HepG2 (cell line): Measurements from ENCODE around the gene ELF1. TPM values are rescaled to one million over a fixed set of nuclear protein-coding genes. Genes with fewer than 3 reads are reported as not detected.

Experiments used
- ATAC-seq: fragments of 200-7000 bp; cut with Tn5 transposase; 3 replicates; pipeline ENCODE4 v1.9.1; 2020; ENCODE audit warnings: mild to moderate bottlenecking, moderate library complexity
- BruUV-seq: library from RNA; stranded (reverse); fragments of 400-500 nt; replicated peaks from 2 replicates; lab custom pipeline; 2021; lab: Mats Ljungman, UMichigan
- CTCF ChIA-PET: fragments of 300-600 bp; formaldehyde crosslinking; extraction: SDS; loops from one replicate; lab custom pipeline; 2021; ENCODE audit warnings: low total read pairs, inconsistent platforms, low intra/inter-chr PET ratio; lab: Yijun Ruan, JAX
- POLR2A ChIA-PET: fragments of 350-600 bp; sonication (Branson Sonifier 250); formaldehyde crosslinking; loops from one replicate; lab custom pipeline; 2020; ENCODE audit warnings: antibody characterized with exemption, inconsistent platforms; lab: Yijun Ruan, JAX
- DNase-seq: peaks from one replicate; pipeline ENCODE4 v3.0.0-alpha.2; 2015; ENCODE audit warnings: low spot score
- FAIRE-seq: peaks from 3 replicates; lab custom pipeline; 2011; peaks lifted over from hg19 to GRCh38; lab: Jason Lieb, UNC
- H2AFZ ChIP-seq: one replicate; pipeline ENCODE4 v1.6.1; 2011; ENCODE audit warnings: low read length, inconsistent platforms
- H3K27ac ChIP-seq: fragments of 300-600 bp; 3 replicates; pipeline ENCODE4 v1.8.0; 2011; ENCODE audit warnings: mixed run types, mild to moderate bottlenecking, mixed read lengths, low read length, inconsistent platforms; ENCODE audit not compliant: insufficient read depth; ENCODE audit errors: extremely low read length
- H3K27me3 ChIP-seq, 2 experiments: fragments of 200-600 bp in 1 of 2; 2 replicates in 1 of 2; 3 replicates in 1 of 2; pipeline versions ENCODE4 v1.6.0 to v1.8.0; 2011; ENCODE audit warnings: low read length in 2 of 2, mild to moderate bottlenecking in 2 of 2, moderate library complexity in 2 of 2, inconsistent platforms in 1 of 2; ENCODE audit not compliant: insufficient read depth in 2 of 2, control insufficient read depth in 1 of 2
- H3K36me3 ChIP-seq, 2 experiments: fragments of 200-600 bp in 1 of 2; replicated peaks in 1 of 2; 2 replicates in 1 of 2; 3 replicates in 1 of 2; pipeline versions ENCODE4 v1.5.1 to v1.8.0; 2011; ENCODE audit warnings: low read length in 2 of 2, inconsistent platforms in 1 of 2; ENCODE audit not compliant: insufficient read depth in 2 of 2, control insufficient read depth in 1 of 2
- H3K4me1 ChIP-seq: 2 replicates; pipeline ENCODE4 v1.5.1; 2012; ENCODE audit warnings: low read length, inconsistent platforms; ENCODE audit not compliant: insufficient read depth
- H3K4me2 ChIP-seq: 2 replicates; pipeline ENCODE4 v1.6.0; 2011; ENCODE audit warnings: low read depth, low read length, inconsistent platforms
- H3K4me3 ChIP-seq, 3 experiments: fragments of 200-600 bp in 1 of 3; sonication (generic), shearing (Covaris generic) in 1 of 3; replicated peaks in 1 of 3; 2 replicates each; pipeline ENCODE4 v1.5.1; 2011 to 2016; ENCODE audit warnings: low read length in 3 of 3, inconsistent platforms in 2 of 3, low read depth in 2 of 3, mild to moderate bottlenecking in 2 of 3, control low read depth in 1 of 3, mixed read lengths in 1 of 3; ENCODE audit not compliant: insufficient read depth in 1 of 3
- H3K79me2 ChIP-seq: one replicate; pipeline ENCODE4 v1.6.1; 2011; ENCODE audit warnings: low read length, inconsistent platforms; ENCODE audit not compliant: insufficient read depth
- H3K9ac ChIP-seq: 2 replicates; pipeline ENCODE4 v1.6.0; 2011; ENCODE audit warnings: mild to moderate bottlenecking, low read depth, low read length, inconsistent platforms; ENCODE audit not compliant: insufficient read depth
- H3K9me3 ChIP-seq: 2 replicates; pipeline ENCODE4 v1.5.1; 2012; ENCODE audit warnings: mild to moderate bottlenecking, low read length
- H4K20me1 ChIP-seq: 2 replicates; pipeline ENCODE4 v1.6.0; 2011; ENCODE audit warnings: inconsistent platforms, mild to moderate bottlenecking, low read length, moderate library complexity; ENCODE audit not compliant: insufficient read depth
- CENPT ChIP-seq: sonication (generic); formaldehyde crosslinking; IDR thresholded peaks from 2 replicates; pipeline ENCODE4 v1.8.0; 2022; ENCODE audit warnings: low read depth, mild to moderate bottlenecking, moderate library complexity, missing genetic modification reagents
- HIC2 ChIP-seq: sonication (generic); formaldehyde crosslinking; IDR thresholded peaks from 2 replicates; pipeline ENCODE4 v1.9.0; 2022; ENCODE audit warnings: low read depth, missing genetic modification reagents
- ZFP36L2 ChIP-seq: sonication (generic); formaldehyde crosslinking; IDR thresholded peaks from 2 replicates; pipeline ENCODE4 v1.4.0; 2020; ENCODE audit warnings: missing genetic modification reagents
- ZFYVE20 ChIP-seq: sonication (generic); formaldehyde crosslinking; IDR thresholded peaks from 2 replicates; pipeline ENCODE4 v1.8.0; 2023; ENCODE audit warnings: low read depth, mild to moderate bottlenecking, moderate library complexity, missing genetic modification reagents, borderline replicate concordance
- ZNF329 ChIP-seq: sonication (generic); formaldehyde crosslinking; IDR thresholded peaks from 2 replicates; pipeline ENCODE4 v1.9.0; 2021; ENCODE audit warnings: low read depth, mild to moderate bottlenecking, missing genetic modification reagents
- ZNF660 ChIP-seq: sonication (generic); formaldehyde crosslinking; IDR thresholded peaks from 2 replicates; pipeline ENCODE4 v1.5.1; 2020; ENCODE audit warnings: mild to moderate bottlenecking, low read depth, missing genetic modification reagents, borderline replicate concordance
- ZNF780A ChIP-seq: sonication (generic); formaldehyde crosslinking; IDR thresholded peaks from 2 replicates; pipeline ENCODE4 v1.8.0; 2022; ENCODE audit warnings: mild to moderate bottlenecking, missing genetic modification reagents, moderate library complexity
- WGBS: methylation state at CpG from one replicate; pipeline ENCODE4 v1.1.6; 2017; ENCODE audit warnings: low lambda C conversion rate; 5-methylcytosine and 5-hydroxymethylcytosine counted together
- in situ Hi-C: cut with HindIII; loops from 2 replicates; pipeline ENCODE4 v1.10.0; 2017; ENCODE audit warnings: low pct_unique_long_range_greater_than_20kb; ENCODE audit not compliant: extremely low pct_ligation_motif_present
- intact Hi-C: fragments of 100-400 bp; cut with micrococcal nuclease; formaldehyde crosslinking; loops from one replicate; pipeline ENCODE4 v1.10.0; 2022; ENCODE audit not compliant: unreplicated experiment
- polyA plus RNA-seq, 8 experiments: library from polyadenylated mRNA; depleted of rRNA in 3 of 8; stranded (reverse) in 7 of 8; unstranded in 1 of 8; fragments of >200 nt; fragmentation: Illumina TruSeq in 4 of 8; extraction: Trizol in 4 of 8; gene quantifications; 2 replicates each; pipeline versions ENCODE4 v1.2.1 to v1.2.3, GENCODE V29; 2011 to 2016; ENCODE audit warnings: low read depth in 4 of 8, missing spikeins in 1 of 8, mixed read lengths in 1 of 8; ENCODE audit not compliant: insufficient read depth in 1 of 8
- total RNA-seq, 5 experiments: library from RNA; depleted of rRNA; stranded (reverse); fragments of >200 nt; fragmentation: Illumina TruSeq; extraction: Trizol; gene quantifications; 2 replicates each; pipeline ENCODE4 v1.2.3, GENCODE V29; 2016; ENCODE audit warnings: low read depth in 1 of 5
- TF ChIP-seq, protein P1 (sequence below): sonication (generic); formaldehyde crosslinking; IDR thresholded peaks from 2 replicates; pipeline ENCODE4 v1.8.0; 2022; ENCODE audit warnings: missing genetic modification reagents, mild to moderate bottlenecking, borderline replicate concordance

Gene ELF1
- total and polyA plus RNA-seq, 2 of the 13 experiments (the other 11 are each of a cell fraction or from before 2014, with no cell fraction given), result 24.6 to 71.5 TPM

DNA sequence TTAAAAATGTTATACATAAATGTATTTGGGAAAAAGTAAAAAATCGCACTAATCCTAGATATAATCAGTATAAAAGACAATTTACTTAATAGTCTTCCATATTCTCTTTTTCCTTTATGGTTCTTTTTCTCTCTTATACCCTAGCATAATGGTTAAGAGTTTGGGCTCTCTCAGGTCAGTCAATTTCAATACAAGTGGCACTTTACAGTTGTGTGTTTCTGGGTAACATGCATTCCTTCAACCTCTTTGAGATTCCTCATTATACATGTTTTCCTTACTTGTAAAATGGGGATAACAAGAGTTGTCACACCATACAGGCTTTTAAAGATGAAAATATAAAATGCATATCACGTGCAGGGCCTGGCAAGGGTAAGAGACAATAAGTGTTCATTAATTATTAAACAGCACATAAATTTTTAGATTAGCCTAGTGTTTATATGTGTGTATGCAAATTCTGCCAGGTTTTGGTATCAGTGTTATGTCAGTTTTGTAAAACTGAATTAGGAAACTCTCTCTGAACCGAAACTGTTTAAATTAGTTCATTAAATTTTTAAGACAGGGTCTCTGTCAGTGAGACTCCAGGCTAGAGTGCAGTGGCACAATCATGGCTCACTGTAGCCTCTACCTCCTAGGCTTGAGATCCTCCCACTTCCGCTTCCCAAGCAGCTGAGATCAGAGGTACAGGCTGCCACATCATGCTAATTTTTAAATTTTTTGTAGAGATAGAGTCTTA, 49.8 kb downstream of the ELF1 start:
- in situ Hi-C loops, result no loop called here
- Histone ChIP-seq H3K4me1 (peaks cover 62% of the 10 kb centered on the region), H3K9me3 (no peaks in the 10 kb centered on the region), H3K4me3 (no peak overlapping the region), H4K20me1 (peaks cover 13% of the 10 kb centered on the region; the same call in 1 of the 2 replicates), H3K4me2 (no peak overlapping the region), H3K27me3 (no peaks in the 10 kb centered on the region), H3K27ac (no peak overlapping the region), H2AFZ (no peak overlapping the region), H3K79me2 (peaks cover 96% of the 10 kb centered on the region), H3K36me3 (peaks cover 2 to 3% of the 10 kb centered on the region in 2 experiments; a peak in 2 of 5 replicates), H3K9ac (no peak overlapping the region)
- WGBS, result 98% methylated on average over 4 of the region's 4 CpGs
- FAIRE-seq (no peak), ATAC-seq (no peak), DNase-seq (no peak)
- CTCF ChIA-PET, result no interaction called here
- POLR2A ChIA-PET, result no interaction called here
- TF ChIP-seq CENPT (CRISPR knock-in tag) (no peak), ZNF660 (CRISPR knock-in tag) (no peak), ZNF329 (CRISPR knock-in tag) (no peak), ZNF780A (CRISPR knock-in tag) (no peak), ZFYVE20 (no peak), HIC2 (no peak), ZFP36L2 (CRISPR knock-in tag) (no peak)
- TF ChIP-seq, protein P1, sequence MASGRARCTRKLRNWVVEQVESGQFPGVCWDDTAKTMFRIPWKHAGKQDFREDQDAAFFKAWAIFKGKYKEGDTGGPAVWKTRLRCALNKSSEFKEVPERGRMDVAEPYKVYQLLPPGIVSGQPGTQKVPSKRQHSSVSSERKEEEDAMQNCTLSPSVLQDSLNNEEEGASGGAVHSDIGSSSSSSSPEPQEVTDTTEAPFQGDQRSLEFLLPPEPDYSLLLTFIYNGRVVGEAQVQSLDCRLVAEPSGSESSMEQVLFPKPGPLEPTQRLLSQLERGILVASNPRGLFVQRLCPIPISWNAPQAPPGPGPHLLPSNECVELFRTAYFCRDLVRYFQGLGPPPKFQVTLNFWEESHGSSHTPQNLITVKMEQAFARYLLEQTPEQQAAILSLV (CRISPR knock-in tag), result no peak
- no TSS peak for BruUV-seq
- intact Hi-C loops, result no loop called here
